Trophoblast cell (in vitro differentiated cells and primary cell): Measurements from ENCODE around the gene RAB34.
"Not testable (repeated sequence)": the region's sequence is repeated elsewhere in the genome, so short reads cannot be mapped to it uniquely, and the experiment has no call there.

Experiments used
- DNase-seq, 2 donors: peaks; one replicate each; pipeline ENCODE4 v3.0.0-alpha.2; 2016
- H2AFZ ChIP-seq: 2 replicates; pipeline ENCODE4 v1.6.1; 2013; ENCODE audit warnings: low read length, moderate library complexity, mild to moderate bottlenecking; ENCODE audit not compliant: insufficient read depth, poor library complexity
- H2AK5ac ChIP-seq: 2 replicates; pipeline ENCODE4 v1.6.1; 2013; ENCODE audit warnings: mild to moderate bottlenecking, low read length
- H2BK120ac ChIP-seq: 2 replicates; pipeline ENCODE4 v1.6.1; 2013; ENCODE audit warnings: low read length, mild to moderate bottlenecking, moderate library complexity; ENCODE audit not compliant: insufficient read depth, poor library complexity
- H2BK12ac ChIP-seq: 2 replicates; pipeline ENCODE4 v1.6.1; 2013; ENCODE audit warnings: mild to moderate bottlenecking, low read length, moderate library complexity
- H2BK5ac ChIP-seq: 2 replicates; pipeline ENCODE4 v1.6.1; 2013; ENCODE audit warnings: low read length, low read depth, moderate library complexity, mild to moderate bottlenecking; ENCODE audit not compliant: poor library complexity
- H3K14ac ChIP-seq: 2 replicates; pipeline ENCODE4 v1.6.1; 2013; ENCODE audit warnings: mild to moderate bottlenecking, low read length
- H3K18ac ChIP-seq: 2 replicates; pipeline ENCODE4 v1.6.1; 2013; ENCODE audit warnings: mild to moderate bottlenecking, low read length
- H3K23ac ChIP-seq: 2 replicates; pipeline ENCODE4 v1.6.1; 2013; ENCODE audit warnings: low read length
- H3K27ac ChIP-seq: 2 replicates; pipeline ENCODE4 v1.5.1; 2013; ENCODE audit warnings: low read depth, mild to moderate bottlenecking, inconsistent platforms, low read length, moderate library complexity
- H3K27me3 ChIP-seq: 2 replicates; pipeline ENCODE4 v1.6.1; 2013; ENCODE audit warnings: inconsistent platforms, mild to moderate bottlenecking, low read length, moderate library complexity; ENCODE audit not compliant: insufficient read depth
- H3K36me3 ChIP-seq, 2 experiments: 1 replicate in 1 of 2; 2 replicates in 1 of 2; pipeline ENCODE4 v1.6.1; 2013; ENCODE audit warnings: low read length in 2 of 2, mild to moderate bottlenecking in 2 of 2, moderate library complexity in 1 of 2; ENCODE audit not compliant: insufficient read depth in 2 of 2, control insufficient read depth in 1 of 2
- H3K4ac ChIP-seq: 2 replicates; pipeline ENCODE4 v1.6.1; 2013; ENCODE audit warnings: low read depth, mild to moderate bottlenecking, low read length, moderate library complexity
- H3K4me1 ChIP-seq, 2 experiments: 1 replicate in 1 of 2; 2 replicates in 1 of 2; pipeline ENCODE4 v1.6.1; 2013; ENCODE audit warnings: low read length in 2 of 2, mild to moderate bottlenecking in 2 of 2, moderate library complexity in 1 of 2; ENCODE audit not compliant: insufficient read depth in 2 of 2, control insufficient read depth in 1 of 2
- H3K4me2 ChIP-seq: 2 replicates; pipeline ENCODE4 v1.6.1; 2013; ENCODE audit warnings: inconsistent platforms, mild to moderate bottlenecking, low read length, moderate library complexity
- H3K4me3 ChIP-seq: 2 replicates; pipeline ENCODE4 v1.5.1; 2013; ENCODE audit warnings: mild to moderate bottlenecking, low read depth, low read length, inconsistent platforms
- H3K79me1 ChIP-seq: one replicate; pipeline ENCODE4 v1.6.1; 2013; ENCODE audit warnings: low read length
- H3K79me2 ChIP-seq: 2 replicates; pipeline ENCODE4 v1.6.1; 2013; ENCODE audit warnings: low read length, mild to moderate bottlenecking; ENCODE audit not compliant: control insufficient read depth, insufficient read depth, poor library complexity
- H3K9ac ChIP-seq: 2 replicates; pipeline ENCODE4 v1.6.1; 2013; ENCODE audit warnings: mild to moderate bottlenecking, low read length
- H3K9me3 ChIP-seq: 2 replicates; pipeline ENCODE4 v1.6.1; 2013; ENCODE audit warnings: low read depth, mild to moderate bottlenecking, control low read depth, inconsistent platforms, low read length; ENCODE audit not compliant: insufficient read depth
- H4K12ac ChIP-seq: 2 replicates; pipeline ENCODE4 v1.6.1; 2013; ENCODE audit warnings: low read depth, mild to moderate bottlenecking, low read length, moderate library complexity
- H4K8ac ChIP-seq: 2 replicates; pipeline ENCODE4 v1.6.1; 2013; ENCODE audit warnings: low read depth, mild to moderate bottlenecking, low read length, moderate library complexity
- H4K91ac ChIP-seq: one replicate; pipeline ENCODE4 v1.6.1; 2013; ENCODE audit warnings: low read depth, mild to moderate bottlenecking, low read length, moderate library complexity
- WGBS: extraction: QIAGEN DNeasy Blood & Tissue Kit; methylation state at CpG from one replicate; pipeline ENCODE4 v1.1.7; 2013; ENCODE audit warnings: missing lambda C conversion rate; ENCODE audit not compliant: insufficient read length, insufficient coverage; ENCODE audit errors: extremely low coverage; 5-methylcytosine and 5-hydroxymethylcytosine counted together

Gene RAB34

GRCh38 chr17:28725660-28726225 is 8.1 kb upstream of the RAB34 start:
- Histone ChIP-seq H4K91ac (peak overlapping the region; percentile 95), H4K8ac (peak overlapping the region; percentile 98), H3K9ac (peak overlapping the region; percentile 76), H3K4me1 (peaks cover 16 to 17% of the 10 kb centered on the region in 2 experiments), H2BK5ac (peak overlapping the region; percentile 95), H3K4ac (peak overlapping the region; percentile 77), H2BK120ac (peak overlapping the region; percentile 92), H3K79me2 (peaks cover 16% of the 10 kb centered on the region), H3K9me3 (no peaks in the 10 kb centered on the region), H3K27me3 (no peaks in the 10 kb centered on the region), H3K4me2 (peak overlapping the region; percentile 85), H3K27ac (peak overlapping the region; percentile 91), H3K4me3 (peak overlapping the region; percentile 75), H3K36me3 (peaks cover 25 to 35% of the 10 kb centered on the region in 2 experiments), H2AFZ (peak overlapping the region; percentile 77), H4K12ac (peak overlapping the region; percentile 92), H3K79me1 (peaks cover 28% of the 10 kb centered on the region), H2BK12ac (peak overlapping the region; percentile 55), H3K23ac (no peak overlapping the region), H2AK5ac (peak overlapping the region; percentile 87), H3K18ac (peak overlapping the region; percentile 97), H3K14ac (peak overlapping the region; percentile 96)
- WGBS = no CpG with 5 or more reads among the region's 45 CpGs
- DNase-seq = peak in 1 of 2 donors; percentile 63

GRCh38 chr17:28725166-28725659 is 7.5 kb upstream of the RAB34 start:
- Histone ChIP-seq H2BK12ac (no peak overlapping the region), H3K4me2 (peak overlapping the region; percentile 85), H3K79me2 (peaks cover 19% of the 10 kb centered on the region), H3K79me1 (peaks cover 29% of the 10 kb centered on the region), H2AFZ (peak overlapping the region; percentile 19), H2AK5ac (peak overlapping the region; percentile 16), H3K23ac (no peak overlapping the region), H4K12ac (no peak overlapping the region), H3K18ac (peak overlapping the region; percentile 97), H4K91ac (peak overlapping the region; percentile 95), H3K4ac (no peak overlapping the region), H3K4me3 (peak overlapping the region; percentile 75), H3K14ac (no peak overlapping the region), H3K27ac (peak overlapping the region; percentile 91), H2BK120ac (no peak overlapping the region), H3K36me3 (peaks cover 27 to 36% of the 10 kb centered on the region in 2 experiments), H4K8ac (no peak overlapping the region), H3K27me3 (no peaks in the 10 kb centered on the region), H3K4me1 (peaks cover 16 to 17% of the 10 kb centered on the region in 2 experiments), H3K9ac (peak overlapping the region; percentile 8), H3K9me3 (no peaks in the 10 kb centered on the region), H2BK5ac (peak overlapping the region; percentile 20)
- WGBS = no CpG with 5 or more reads among the region's 20 CpGs
- DNase-seq = peak; percentile 71 to 81

- no peaks in the 10 kb centered on the region for H3K27me3 ChIP-seq
- peaks cover 16 to 17% of the 10 kb centered on the region in 2 experiments for H3K4me1 ChIP-seq
- H4K12ac ChIP-seq = no peak overlapping the region
- H3K4ac ChIP-seq = no peak overlapping the region
- peaks cover 27 to 36% of the 10 kb centered on the region in 2 experiments for H3K36me3 ChIP-seq
- no peak overlapping the region for H3K23ac ChIP-seq
- no CpG with 5 or more reads among the region's 10 CpGs for WGBS
- H3K4me3 ChIP-seq = peak overlapping the region; percentile 75
- no peak overlapping the region for H2BK12ac ChIP-seq
- H4K8ac ChIP-seq = no peak overlapping the region
- peak overlapping the region; percentile 85 for H3K4me2 ChIP-seq
- no peak overlapping the region for H3K18ac ChIP-seq
- no peak overlapping the region for H2BK5ac ChIP-seq
- H3K79me2 ChIP-seq = peaks cover 23% of the 10 kb centered on the region
- H2AK5ac ChIP-seq = no peak overlapping the region
- peaks cover 33% of the 10 kb centered on the region for H3K79me1 ChIP-seq
- no peak overlapping the region for H4K91ac ChIP-seq
- peak overlapping the region; percentile 39 for H3K9ac ChIP-seq
- no peak for DNase-seq
- H3K9me3 ChIP-seq = no peaks in the 10 kb centered on the region
- no peak overlapping the region for H3K14ac ChIP-seq
- no peak overlapping the region for H2AFZ ChIP-seq
- no peak overlapping the region for H2BK120ac ChIP-seq
- peak overlapping the region; percentile 91 for H3K27ac ChIP-seq
Measured at GRCh38 chr17:28724500-28725165, 7.0 kb upstream of the RAB34 start.

- peak; percentile 19 to 65 for DNase-seq
- Histone ChIP-seq H3K36me3 (peaks cover 27 to 36% of the 10 kb centered on the region in 2 experiments), H3K79me1 (peaks cover 37% of the 10 kb centered on the region), H3K27ac (peak overlapping the region; percentile 1), H3K4me2 (peak overlapping the region; percentile 85), H3K79me2 (peaks cover 23% of the 10 kb centered on the region), H3K9ac (peak overlapping the region; percentile 39), H3K4me1 (peaks cover 16 to 20% of the 10 kb centered on the region in 2 experiments)
- H3K4me3 ChIP-seq, H2BK120ac ChIP-seq, H3K9me3 ChIP-seq, H4K12ac ChIP-seq, H4K91ac ChIP-seq, H2BK5ac ChIP-seq, H4K8ac ChIP-seq, H3K18ac ChIP-seq, H3K27me3 ChIP-seq, H2AK5ac ChIP-seq, H3K4ac ChIP-seq, H3K14ac ChIP-seq, H2AFZ ChIP-seq, H2BK12ac ChIP-seq, H3K23ac ChIP-seq: not testable (repeated sequence)
- no CpG with 5 or more reads among the region's 4 CpGs for WGBS
Measured at GRCh38 chr17:28723836-28724499, 6.3 kb upstream of the RAB34 start.
